ENCODE measurements around the gene PREX1.

GRCh38 chr20:48877304-48877703 is 49.5 kb upstream of the PREX1 start:
- TF ChIP-seq CTCF (optimal IDR thresholded peaks at IDR 0.05 in 1 of 3, IDR thresholded peaks at IDR 0.05 in 1 of 3, conservative IDR thresholded peaks at IDR 0.05 in 1 of 3; ENCODE audit: extremely low read depth in 1 of 3, insufficient read depth in 2 of 3, low read length in 3 of 3) (no peak), EZH2 (IDR thresholded peaks at IDR 0.05; ENCODE audit: low read length) (no peak)
